GM21515 (cell line): ENCODE results near the gene CCT5.
A peak's percentile ranks its signal among the peaks of the same experiment; 100 is the strongest.
"Not testable (repeated sequence)": the region's sequence is repeated elsewhere in the genome, so short reads cannot be mapped to it uniquely, and the experiment has no call there.

Experiments used
- ATAC-seq: cut with Tn5 transposase; IDR thresholded peaks from one replicate; pipeline ENCODE4 v1.9.1; 2021; ENCODE audit not compliant: unreplicated experiment

CCT5 gene

DNA sequence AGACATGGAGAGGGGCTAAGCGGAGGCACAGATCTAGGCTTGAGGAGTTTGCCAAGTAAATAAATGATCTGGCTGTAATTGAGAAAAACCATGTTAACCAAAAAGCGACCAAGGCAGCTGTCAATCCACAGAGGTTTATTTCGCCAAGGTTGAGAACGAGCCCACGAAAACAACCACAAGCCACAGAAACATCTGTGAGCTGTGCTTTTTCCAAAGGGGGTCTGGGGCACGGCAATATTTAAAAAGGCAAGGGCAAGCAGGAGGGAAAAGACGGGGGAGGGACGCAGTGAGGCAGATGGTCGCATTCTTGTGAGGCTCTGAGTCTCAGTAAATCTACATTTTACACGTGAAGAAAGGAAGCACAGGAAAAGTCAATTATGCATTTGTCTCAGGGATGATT, 25.4 kb downstream of the CCT5 start:
- no peak for ATAC-seq

DNA sequence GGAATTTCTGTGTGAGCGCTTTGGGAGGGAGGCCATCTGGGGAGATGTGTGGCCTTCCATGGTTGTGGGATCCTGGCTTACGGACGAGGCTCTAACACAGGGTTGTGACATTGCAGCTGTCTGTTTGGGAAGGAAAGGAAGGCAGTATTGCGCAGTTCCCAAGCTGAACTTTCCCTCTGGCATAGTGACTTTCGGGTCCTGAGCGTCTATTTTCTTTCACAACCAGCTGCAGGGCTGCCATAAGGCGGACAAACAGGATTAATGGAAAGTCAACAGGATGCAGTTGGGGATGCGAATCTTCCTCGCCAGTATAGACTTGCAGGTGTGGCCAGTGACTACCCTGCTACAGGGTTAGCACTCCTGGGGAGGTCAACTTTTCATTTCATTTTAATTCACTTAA, 25.9 kb downstream of the CCT5 start:
- ATAC-seq = no peak

DNA sequence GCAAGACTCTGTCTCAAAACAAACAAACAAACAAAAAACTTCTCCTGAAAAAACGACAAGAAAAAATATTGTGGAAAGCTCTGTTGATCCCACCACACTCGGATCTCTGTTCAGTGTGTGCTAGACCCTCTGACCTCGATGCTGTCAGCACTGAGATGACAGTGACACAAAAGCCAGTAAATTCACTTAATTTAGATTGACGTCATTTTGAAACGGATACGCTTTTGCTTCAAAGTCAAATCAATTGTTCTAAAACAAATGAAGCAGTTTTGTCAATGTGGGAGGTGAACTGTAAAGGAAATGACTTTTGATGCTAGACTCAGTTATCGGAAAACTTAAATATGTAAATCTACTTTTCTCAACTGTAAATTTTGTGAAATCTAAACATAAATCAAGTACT, 26.6 kb downstream of the CCT5 start:
- ATAC-seq = no peak

DNA sequence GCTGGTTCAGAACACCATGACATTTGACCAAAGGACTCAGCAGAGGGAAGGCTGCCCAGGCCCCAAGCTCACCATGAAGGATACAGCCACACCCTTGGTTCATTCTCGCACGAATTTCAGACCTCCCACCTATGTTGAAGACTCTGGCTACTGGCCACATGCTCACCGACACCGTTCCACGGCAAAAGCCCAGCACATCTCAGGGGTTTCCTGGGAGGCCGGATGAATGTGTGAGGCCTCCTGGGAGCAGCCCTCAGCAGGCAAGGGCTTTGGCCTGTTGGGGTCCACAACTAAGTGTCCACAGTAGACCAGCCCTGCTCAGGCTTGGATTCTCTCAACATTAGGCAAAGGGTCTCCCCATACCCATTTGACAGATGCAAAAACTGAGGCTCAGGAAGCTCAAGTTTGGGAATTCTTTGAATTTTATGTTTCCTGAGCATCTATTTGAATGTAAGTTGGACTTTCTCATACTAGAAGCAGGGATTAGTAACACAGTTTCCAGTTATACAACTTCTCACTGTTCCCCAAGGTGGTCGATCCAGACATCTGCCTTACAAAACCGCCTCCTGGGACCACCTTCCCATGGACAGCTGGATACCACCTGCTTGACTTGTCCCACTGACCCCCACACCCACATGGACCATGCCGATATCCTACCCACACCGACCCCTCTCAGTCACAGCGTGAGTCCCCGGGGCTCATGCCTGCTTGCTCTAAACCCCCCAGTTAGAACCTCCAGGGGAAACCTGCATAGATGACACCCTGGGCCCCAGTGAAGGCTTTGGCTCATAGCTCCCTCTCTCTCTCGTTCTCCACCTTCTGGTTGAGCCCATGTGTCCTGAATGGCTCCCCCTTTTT, 27.9 kb downstream of the CCT5 start:
- ATAC-seq = no peak

DNA sequence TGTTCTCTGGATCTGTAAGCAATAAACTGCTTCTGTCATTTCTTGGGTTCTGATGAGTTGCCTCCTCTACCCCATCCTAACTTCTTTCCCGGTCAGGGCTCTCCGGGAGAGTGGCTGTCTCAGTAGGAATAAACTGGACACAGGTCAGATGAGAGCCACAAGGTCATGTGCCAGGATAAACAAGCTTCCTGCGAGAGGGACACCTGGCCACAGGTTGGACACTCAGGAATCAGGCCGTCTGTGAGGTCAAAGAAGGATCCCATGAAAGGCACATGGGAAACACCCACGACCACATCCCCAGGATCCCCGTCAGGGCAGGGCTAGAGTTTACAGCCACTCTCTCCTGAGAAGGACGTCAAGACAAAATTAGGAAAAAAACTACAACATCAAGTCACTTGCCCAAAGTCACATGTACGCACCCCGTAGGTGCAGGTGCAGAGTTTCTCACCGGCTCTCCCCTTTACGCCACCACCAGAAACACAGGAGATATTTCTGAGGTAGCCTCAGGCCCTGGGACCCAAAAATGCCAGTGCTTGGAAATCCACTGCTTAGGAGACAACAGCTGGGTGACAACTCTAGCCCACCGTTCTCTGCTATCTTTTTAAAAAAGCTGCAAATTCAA, 28.7 kb downstream of the CCT5 start:
- no peak for ATAC-seq

DNA sequence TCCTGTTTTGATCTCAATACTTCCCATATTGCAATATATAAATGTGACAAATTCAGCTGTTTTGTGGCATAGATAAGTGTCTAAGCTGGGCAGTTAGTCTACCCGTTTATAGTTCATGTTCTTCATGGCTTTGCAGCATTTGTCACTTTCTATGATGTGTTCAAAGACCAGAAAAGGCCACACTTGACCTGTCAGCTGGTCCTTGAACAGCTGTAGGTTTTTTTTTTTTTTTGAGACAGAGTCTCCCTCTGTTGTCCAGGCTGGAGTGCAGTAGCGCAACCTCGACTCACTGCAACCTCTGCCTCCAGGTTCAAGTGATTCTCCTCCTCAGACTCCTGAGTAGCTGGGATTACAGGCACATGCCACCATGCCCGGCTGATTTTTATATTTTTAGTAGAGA, 29.2 kb downstream of the CCT5 start:
- ATAC-seq = no peak

DNA sequence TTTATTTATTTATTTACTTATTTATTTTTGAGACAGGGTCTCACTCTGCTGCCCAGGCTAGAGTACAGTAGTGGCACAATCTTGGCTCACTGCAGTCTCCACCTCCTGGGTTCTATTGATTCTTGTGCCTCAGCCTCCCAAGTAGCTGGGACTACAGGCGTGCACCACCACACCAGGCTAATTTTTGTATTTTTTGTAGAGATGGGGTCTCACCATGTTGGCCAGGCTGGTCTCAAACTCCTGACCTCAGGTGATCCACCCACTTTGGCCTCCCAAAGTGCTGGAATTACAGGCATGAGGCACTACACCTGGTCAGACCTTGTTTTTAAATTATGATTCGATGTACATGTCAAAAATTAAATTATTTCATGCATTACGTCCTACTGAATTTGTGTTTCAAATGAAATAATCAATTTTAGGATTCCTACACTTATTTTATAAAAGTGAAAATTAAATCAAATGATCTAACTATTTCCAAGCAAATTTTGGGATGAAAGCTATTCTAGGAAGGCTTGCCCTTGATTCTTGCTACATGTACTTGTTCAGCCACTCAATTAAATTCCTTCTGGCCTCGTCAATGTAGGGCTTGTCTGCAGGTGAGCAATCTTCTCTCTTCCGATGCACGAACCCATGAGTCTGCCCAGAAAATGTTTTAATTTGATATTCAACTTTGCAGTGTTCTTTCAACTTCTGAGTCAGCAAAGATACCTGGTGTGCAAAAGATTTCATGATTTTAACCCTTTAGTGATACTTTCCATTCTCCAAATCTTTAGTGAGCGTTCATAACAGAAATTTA, 30.0 kb downstream of the CCT5 start:
- ATAC-seq = no peak

DNA sequence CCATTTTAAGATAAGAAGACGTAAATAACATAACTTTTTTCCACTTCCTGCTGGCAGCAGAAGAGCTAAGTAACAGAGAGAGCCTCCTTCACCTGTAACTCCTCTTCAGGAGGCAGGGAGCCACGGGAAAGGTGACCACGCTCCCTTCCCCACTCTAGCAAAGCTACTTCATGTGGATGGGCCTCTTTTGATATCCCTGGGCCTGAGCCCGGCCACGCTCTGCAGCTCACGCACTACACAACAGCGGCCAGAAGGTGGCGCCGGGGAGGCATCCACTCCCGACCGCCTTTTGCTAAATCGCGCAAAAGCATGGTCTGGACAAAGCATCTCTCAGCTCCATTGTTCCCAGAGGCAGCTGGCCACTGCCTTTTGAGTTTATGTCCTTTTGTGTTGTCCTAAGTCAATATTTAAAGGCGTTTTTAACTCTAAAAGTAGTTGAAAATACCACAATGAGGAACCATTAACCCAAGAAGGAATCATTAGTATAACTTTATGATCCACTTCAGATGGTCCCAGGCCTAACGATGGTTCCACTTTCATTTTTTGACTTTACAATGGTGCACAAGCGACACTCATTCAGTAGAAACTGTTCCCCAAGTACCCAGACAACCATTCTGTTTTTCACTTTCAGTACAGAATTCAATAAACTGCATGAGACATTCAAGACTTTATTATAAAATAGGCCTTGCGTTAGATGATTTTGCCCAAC, 34.0 kb downstream of the CCT5 start:
- ATAC-seq = peak; percentile 96

DNA sequence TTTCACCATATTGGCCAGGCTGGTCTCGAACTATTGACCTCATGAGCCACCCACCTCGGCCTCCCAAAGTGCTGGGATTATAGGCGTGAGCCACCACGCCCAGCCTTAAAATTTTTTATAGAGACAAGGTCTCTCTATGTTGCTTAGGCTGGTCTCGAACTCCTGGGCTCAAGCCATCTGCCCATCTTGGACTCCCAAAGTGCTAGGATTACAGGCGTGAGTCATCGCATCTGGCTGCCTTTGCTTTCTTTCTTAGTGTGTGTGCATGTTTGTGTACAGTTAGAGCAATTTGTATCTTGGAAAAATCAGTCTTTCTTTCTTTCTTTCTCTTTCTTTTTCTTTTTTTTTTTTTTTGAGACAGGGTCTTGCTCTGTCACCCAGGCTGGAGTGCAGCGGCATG, 35.3 kb downstream of the CCT5 start:
- not testable (repeated sequence) for ATAC-seq

DNA sequence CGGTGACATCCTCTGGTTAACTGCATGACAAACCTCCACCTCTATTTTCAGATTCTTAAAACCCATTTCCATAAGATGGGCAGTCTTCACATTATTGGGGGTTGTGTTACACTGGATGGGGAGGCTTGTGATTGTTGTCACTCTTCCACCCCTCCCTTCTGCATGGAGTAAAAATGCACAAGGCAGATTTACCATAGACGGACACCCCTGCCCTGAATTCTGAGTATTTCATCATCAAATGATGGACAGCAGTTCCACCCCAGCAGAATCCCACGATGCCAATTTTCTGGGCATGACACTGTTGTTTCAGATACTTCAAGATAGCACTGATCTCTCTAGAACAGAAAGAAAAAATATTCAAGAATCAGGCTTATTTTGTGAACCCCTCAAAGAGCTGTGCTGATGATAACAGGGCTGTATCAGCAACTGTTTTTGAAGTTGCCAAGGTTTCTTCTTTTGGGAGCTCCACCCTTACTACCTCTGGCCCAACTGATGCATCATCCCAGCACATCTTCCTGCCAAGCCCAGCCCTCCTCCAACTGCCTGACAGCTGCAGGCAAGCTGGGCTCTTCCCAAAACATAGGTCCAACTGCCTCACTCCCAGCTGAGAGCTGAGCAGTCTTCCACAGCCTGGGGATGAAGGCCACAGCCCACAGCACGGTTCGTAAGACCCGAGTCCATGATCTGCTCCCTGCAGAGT, 36.2 kb downstream of the CCT5 start:
- no peak for ATAC-seq

DNA sequence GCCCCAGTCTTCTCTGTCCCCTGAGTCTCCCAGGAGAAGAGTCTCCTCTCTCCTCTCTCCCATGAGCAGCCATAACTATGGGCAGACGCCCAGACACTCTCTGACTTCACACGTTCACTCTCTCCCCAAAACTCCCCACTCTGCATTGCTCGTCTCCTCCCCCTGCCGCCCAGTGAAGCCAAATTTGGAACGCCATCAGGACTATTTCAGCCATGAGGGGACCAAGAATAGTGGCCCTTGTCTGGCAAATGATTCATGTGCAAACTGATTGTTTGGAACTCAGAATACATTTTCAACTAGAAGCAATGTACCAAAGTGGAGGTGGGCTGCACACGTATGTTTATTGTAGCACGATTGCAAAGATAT, 36.8 kb downstream of the CCT5 start:
- no peak for ATAC-seq

DNA sequence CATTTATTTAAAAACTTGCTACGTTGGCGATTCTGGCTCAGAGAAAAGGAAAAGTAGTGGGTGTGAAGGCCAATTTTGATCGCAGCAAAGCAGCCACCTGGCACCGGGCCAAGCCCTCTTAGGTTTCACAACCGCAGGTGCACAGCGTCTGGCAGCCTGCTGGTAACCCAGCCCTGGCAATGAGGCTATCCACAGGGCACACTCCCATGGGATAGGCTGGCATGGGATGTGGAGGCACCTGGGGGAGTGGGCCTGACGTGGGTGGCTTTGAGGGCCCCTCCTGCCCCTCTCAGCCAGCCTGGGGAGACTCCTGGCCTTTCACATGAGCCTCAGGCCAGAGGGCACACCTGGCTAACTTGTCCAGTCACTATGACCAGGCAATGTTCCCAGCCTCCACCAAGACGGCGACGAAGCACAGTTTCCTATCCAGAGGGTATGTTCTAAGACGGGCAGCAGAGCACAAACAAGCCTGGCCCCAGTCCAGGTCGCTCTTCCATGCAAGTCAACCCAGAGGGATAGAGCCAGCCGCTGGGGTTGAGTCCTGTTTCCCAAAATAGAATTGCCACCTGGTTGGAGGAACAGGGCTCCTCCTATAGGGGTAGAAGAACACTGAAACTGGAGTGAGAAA, 38.6 kb downstream of the CCT5 start:
- ATAC-seq = no peak

DNA sequence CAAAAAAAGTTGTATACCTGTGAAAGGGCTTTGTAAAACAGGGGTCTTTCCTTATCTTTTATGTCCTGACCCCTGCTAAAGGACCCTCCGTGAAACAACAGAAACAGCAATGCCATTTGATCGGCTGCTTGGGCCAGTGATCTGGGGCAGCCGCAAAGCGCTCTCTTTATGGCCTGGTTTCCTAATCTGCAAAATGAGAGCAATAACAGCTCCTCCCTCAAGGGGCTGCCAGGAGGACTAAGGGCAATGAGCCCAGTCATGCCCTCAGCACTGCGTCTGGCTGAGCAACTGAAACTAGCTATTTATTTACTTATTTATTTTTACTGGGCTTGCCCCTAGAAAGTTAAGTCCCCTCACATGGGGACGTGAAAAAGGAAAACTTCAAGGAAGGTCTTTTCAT, 39.3 kb downstream of the CCT5 start:
- ATAC-seq = no peak

DNA sequence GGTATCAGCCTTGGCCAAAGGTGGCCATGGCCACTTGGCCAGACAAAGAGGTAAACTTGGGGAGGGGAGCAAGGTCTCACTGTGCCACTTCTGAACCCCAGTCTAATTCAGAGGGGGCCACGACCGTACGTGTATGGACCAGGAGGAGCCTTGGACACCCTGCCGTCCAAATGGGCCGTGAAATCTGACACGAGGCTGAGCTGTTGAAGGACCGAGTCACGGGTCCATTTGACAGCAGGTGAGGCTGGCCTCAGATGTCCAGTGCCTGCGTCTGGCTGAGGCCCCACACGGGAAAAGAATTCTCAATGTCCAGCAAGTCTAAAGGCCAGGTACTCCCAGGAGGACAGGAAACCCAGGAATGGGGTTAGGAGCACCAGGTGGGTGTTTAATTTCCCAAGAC, 39.9 kb downstream of the CCT5 start:
- no peak for ATAC-seq

DNA sequence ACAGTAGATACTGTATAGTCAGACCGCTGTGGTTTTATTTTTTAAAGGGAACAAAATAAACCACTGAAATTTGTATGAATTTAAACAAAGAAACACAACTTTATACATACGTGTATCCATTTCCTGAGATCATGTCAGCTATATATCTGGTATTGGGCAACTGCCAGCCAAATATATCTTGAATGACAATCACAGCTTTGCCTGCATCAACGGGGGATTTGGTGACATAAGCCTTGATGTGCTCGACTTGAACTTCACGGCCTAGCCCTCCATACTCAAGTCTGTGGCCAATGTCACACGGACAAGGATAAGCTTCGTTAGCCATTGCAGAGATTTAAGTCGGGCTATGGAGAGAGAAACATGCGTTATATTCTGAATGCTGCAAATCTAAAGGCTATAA, 40.4 kb downstream of the CCT5 start:
- ATAC-seq = no peak

DNA sequence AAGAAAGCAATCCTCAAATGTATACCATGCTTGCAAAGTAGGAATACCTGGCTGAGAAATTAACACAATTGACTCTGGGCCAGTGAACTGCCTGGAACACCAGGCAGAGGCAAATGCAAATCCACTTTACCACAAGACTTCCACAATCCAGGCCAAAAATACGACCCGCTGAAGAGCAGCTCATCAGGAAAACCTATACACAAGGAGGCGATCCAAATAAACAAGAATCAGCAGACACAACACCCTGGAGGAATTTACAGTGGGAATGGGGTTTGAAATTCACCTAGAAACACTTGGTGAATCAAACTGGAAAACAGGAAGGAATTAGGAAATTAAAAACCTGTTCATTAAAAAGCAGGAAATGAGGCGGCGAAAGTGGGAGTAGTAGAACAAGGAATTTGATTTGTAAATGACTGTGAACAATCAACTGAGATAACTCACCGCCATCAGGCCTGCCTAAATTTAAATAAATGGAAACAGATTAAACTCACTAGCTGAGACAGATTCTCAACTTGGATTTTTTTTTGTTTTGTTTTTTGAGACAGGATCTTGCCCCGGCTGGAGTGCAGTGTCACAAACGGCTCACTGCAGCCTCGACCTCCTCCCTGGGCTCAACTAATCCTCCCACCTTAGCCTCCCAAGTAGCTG, 41.7 kb downstream of the CCT5 start:
- ATAC-seq = no peak

DNA sequence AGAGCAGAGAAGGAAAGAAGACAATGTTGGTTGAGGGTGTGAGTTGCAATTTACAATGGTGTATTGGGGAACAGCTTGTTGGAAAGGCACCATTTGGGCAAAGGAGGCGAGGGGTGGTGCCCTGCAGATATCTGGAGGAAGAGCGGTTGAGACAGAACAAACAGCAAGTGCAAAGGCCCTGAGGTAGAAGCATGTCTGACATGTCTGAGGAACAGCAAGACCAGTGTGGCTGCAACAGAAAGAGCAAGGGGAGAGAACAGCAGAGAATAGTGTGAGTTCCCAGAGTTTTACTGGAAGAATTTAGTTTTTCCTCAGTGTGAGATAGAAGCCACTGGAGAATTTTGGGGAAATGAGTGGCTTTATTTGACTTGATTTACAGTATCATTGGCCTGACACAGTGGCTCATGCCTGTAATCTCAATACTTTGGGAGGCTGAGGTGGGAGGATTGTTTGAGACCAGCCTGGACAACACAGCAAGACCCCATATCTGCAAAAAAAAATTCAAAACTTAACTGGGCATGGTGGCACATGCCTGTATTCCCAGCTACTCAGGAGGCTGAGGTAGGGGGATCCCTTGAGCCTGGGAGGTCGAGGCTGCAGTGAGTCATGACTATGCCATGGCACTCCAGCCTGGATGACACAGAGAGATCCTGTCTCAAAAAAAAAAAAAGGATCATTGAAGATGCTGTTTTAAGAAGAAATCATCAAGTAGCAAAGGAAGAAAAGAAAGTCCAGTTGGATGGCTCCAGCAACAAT, 44.0 kb downstream of the CCT5 start:
- ATAC-seq = no peak

DNA sequence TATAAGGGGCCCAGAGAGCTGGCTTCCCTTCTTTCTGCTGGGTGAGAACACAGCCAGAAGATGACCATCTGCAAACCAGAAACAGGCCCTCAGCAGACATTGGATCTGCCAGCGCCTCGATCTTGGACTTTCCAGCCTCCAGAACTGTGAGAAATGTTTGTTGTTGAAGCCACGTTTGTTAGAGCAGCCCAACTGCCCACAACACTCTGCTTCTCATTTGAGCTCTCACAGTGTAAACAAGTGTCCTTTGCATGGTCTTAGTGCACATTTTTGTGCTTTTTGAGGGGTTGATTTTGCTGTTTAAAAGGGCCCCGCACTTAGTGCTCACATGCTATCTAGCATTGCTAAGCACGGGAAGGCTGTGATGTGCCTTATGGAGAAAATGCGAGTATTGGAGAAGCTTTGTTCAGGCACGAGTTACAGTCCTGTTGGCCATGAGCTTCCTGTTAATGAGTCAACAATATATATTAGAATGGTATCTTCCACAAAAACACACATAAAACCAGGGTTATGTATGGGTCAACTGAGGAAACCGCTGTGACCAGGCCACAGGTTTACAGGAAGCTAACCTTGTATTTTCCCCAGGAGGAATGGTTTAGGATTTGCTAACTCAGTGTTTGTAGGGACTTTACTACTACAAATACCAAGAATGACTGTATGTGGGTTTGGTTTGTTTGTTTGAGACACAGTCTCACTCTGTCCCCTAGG, 45.7 kb downstream of the CCT5 start:
- ATAC-seq = no peak
